GM18526 (cell line): ENCODE measurements around the gene ACSM5.

ENCODE experiments used
- POLR2A ChIP-seq: IDR thresholded peaks from 3 replicates; pipeline ENCODE4 v1.6.1; 2011; ENCODE audit not compliant: insufficient read length; ENCODE audit errors: extremely low read depth

ACSM5 gene

GRCh38 chr16:20393801-20394577, 15.3 kb upstream of the ACSM5 start:
- TF ChIP-seq POLR2A, result no peak

DNA sequence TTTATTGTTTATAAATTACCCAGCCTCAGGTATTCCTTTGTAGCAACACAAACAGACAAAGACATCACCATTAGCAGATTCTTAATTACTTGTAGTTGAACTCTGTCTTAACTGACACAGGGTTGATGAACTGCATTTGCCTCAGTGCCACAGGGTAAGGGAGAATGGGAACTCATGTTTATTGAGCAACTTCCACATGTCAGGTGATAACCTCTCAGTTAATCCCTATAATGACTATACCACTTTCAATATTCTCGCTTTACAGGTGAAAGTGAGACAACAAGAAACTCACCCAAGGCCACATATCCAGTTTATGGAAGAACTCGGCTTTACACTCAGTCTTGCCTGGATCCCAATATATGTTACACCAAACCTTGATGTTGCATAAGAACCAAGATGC, 13.4 kb upstream of the ACSM5 start:
- TF ChIP-seq POLR2A, result no peak

DNA sequence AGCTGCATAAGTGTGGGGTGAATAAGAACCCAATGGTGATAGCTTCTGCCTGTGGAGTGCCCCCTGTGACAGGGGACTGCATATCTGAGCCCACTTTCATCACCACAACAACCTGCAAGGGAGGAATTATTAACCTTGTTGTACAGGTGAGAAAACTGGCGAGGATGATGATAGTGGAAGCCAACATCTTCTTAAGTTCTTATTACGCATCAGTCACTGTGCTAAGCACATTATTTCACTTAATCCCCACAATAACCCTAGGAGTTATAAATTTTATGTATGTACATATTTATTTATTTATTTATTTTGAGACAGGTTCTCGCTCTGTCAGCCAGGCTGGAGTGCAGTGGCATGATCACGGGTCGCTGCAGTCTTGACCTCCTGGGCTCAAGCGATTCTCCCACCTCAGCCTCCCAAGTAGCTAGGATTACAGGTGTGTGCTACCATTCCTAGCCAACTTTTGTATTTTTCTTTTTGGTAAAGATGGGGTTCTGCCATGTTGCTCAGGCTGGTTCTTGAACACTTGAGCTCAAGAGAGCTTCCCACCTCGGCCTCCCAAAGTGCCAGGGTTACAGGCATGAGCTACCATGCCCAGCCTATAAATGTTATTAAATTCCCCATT, 12.4 kb upstream of the ACSM5 start:
- no peak for TF ChIP-seq POLR2A

- no peak for TF ChIP-seq POLR2A
These were observed 11.8 kb upstream of the ACSM5 start for GRCh38 chr16:20397468-20398074.

GRCh38 chr16:20398603-20399002, 10.7 kb upstream of the ACSM5 start:
- no peak for TF ChIP-seq POLR2A

DNA sequence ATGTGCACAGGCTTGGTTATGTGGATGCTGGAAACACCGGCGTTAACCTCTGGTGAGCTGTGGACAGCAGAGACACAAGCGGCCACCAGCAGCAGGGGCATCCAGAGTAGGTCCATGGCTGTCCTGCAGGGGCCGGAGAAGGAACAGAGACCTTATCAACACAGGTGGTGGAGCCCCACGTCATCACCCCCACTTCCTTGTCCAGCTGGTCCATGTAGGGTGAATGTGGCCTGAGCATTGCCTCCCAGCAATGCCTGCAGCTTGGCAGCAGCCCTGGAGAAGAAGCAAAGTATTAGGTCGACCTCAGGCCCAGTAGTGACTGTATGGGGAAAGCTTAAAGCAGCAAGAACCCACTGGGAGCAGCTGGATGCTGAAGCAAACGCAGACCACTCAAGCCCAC, 10.1 kb upstream of the ACSM5 start:
- TF ChIP-seq POLR2A, result no peak

DNA sequence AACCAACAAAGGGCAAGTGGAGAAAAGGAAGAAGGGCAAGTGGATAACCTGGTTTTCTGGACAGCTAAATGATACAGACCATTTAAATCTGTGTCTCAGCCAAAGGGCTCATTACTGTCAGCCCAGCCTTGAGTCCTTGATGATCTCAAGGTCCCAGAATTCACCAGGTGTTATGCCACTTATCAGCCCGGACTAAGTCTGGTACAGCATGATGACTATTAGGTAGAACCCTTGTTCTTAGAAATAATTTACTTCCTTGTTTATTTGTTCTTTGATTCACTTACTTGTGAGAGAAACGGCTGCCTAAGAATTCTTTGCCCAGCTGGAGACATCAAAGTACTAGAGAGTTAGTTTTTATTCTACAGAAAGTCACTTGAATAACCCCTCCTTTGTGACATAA, 8.3 kb upstream of the ACSM5 start:
- no peak for TF ChIP-seq POLR2A

- no peak for TF ChIP-seq POLR2A
These were observed 7.8 kb upstream of the ACSM5 start for GRCh38 chr16:20401475-20402016.

DNA sequence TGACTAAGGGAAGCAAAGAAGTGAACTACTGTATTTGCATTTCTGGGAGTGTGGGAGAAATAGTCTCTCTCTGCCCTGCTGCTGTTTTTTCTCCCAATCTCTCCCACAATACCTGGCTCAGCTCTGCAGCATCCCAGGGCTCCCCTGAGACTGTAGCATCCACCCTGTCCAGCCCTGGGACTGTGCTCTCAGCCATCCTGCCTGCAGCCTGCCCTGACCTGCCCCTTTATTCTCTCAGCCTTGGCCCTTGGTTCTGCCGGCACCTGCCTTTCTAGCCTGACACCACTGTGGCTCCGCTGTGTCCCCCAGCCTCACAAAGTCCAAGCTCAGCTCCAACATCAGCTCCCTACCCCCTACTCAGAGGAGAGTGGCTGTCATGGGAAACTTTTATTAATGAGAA, 6.7 kb upstream of the ACSM5 start:
- TF ChIP-seq POLR2A, result no peak

- no peak for TF ChIP-seq POLR2A
These were observed 4.7 kb upstream of the ACSM5 start, which contains the start of gene PDILT for GRCh38 chr16:20404637-20405036. TSS of gene PDILT (minus strand) at chr16:20404737. CDS start at chr16:20399300, 5,437 bp downstream.

DNA sequence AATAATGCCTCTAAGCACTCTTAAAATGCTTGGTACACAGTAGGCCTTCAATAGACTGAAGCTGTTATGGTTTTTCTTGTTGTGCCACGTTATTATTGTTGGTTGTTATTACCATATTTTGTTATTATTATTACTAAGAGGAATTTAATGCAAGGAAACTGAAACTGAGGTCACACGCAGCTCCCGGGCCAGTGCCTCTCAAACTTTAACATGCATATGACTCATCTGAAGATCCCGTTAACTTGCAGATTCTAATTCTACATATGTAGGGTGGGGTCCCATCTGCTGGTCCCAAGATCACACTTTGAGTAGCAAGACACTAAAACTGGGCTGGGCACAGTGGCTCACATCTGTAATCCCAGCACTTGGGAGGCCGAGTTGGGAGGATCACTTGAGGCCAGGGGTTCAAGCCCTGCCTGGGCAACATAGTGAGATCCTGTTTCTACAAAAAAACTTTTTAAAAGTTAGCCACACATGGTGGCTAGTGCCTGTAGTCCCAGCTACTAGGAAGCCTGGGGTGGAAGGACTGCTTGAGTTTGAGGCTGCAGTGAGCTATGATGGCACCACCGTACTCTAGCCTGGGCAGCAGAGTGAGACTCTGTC, 888 bp downstream of the ACSM5 start:
- no peak for TF ChIP-seq POLR2A

DNA sequence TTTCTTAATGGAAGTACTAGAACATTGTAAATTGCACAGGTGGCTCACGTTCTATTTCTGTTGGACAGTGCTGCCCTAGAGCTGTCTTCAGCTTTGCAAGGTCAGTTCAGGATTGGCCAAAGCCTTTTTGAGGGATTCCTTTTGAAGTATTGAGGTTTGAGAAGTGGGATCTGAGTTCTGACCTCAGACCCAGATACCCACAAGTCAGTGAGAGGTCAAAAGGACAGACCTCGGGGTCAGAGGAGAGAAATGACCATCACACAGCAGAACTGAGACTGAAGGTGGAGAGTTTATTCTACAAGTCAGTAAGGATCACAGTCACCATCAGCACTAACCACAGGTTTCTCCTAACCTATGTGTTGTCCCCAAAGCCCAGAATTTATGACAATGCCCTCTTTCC, 1.7 kb downstream of the ACSM5 start:
- TF ChIP-seq POLR2A, result no peak

DNA sequence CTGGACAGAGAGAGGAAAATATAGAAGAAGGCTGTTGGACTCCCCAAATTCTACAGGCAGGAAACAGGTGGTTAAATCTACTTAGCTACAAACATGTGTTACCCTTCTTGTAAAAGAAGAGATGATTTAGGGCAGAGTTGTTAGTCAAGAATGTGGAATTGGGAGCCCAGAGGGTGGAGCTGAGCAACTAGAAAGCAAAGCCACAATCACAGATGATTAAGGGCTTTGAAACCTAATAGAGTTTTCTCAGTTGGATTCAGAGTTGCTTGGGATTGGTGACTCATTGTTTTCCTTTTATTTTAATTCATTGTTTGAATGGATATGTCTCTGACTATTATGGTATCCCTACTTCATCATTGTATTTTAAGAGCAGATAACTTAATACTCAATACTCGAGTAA, 6.2 kb downstream of the ACSM5 start:
- no peak for TF ChIP-seq POLR2A

DNA sequence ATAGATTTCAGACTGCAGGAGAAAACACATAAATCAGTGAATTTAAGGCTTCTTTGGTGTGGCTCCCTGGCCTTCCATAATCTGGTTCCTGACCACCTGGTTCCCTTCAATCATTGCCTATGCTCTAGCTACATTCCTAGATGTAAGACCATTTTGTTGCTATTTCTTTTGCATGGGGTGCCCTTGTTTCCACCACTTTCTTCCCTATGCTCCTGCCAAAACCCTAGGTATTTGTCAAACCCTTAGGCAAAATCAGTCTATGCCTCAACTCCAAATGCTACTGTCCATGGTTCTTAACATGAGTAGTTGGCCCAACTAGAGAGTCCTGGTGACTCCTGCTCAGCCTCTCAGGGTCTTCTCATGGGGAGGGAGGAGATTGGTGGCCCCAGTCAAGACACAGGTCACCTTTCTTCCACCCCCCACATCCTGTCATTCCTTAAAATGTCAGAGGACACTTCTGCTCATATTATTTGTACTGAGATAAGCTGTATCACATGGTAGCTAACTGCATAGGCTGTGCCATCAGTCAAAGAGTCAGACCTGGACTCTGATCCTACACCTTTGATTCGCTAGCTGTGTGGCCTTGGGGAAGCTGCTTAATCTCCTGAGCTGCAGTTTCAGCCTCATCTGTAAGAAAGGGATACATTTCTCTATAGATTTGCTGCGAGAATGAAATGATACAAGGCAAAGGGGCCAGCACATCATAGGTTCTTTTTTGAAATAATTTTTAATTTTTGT, 15.0 kb downstream of the ACSM5 start:
- TF ChIP-seq POLR2A, result no peak

DNA sequence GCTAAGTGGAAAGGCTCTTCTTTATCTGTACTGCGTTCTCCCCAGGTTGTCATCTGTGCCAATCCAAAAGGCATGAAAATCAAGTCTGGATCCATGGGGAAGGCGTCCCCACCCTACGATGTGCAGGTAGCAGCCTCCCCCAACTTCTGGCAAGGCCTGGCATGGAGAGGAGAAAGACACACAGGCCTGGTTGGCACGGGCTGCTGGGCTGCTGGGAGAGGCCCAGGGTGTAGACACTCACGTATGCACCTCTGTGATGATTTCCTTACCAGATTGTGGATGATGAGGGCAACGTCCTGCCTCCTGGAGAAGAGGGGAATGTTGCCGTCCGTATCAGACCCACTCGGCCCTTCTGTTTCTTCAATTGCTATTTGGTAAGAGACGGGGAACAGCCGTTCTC, 21.6 kb downstream of the ACSM5 start:
- no peak for TF ChIP-seq POLR2A
